ENCODE data around the gene SIRPD. TPM values are rescaled to one million over a fixed set of nuclear protein-coding genes. Genes with fewer than 3 reads are reported as not detected.

SIRPD gene
- total RNA-seq, 3 donors from 2014 or later = not detected

- TF ChIP-seq CTCF (IDR thresholded peaks at IDR 0.05) = no peak
- Histone ChIP-seq H3K4me3 (no peak overlapping the region), H3K4me1 (ENCODE audit: low read depth) (no peaks in the 10 kb centered on the region), H3K36me3 (ENCODE audit: low read depth) (no peaks in the 10 kb centered on the region), H3K9me3 (no peaks in the 10 kb centered on the region)
- DNase-seq (no peak), ATAC-seq (peak; percentile 10)
- intact Hi-C loops (cut with DNase I, micrococcal nuclease) = no loop called here
Observed at GRCh38 chr20:1489325-1489724, 68.2 kb downstream of the SIRPD start.

GRCh38 chr20:1486566-1486965, 70.9 kb downstream of the SIRPD start:
- no peak for TF ChIP-seq CTCF (IDR thresholded peaks at IDR 0.05)
- Histone ChIP-seq H3K4me3 (no peak overlapping the region), H3K4me1 (ENCODE audit: low read depth) (no peaks in the 10 kb centered on the region), H3K36me3 (ENCODE audit: low read depth) (no peaks in the 10 kb centered on the region), H3K9me3 (no peaks in the 10 kb centered on the region)
- DNase-seq (no peak), ATAC-seq (no peak)
- intact Hi-C loops (cut with DNase I, micrococcal nuclease) = no loop called here

GRCh38 chr20:1484438-1485116, 72.9 kb downstream of the SIRPD start:
- Histone ChIP-seq H3K36me3 (ENCODE audit: low read depth) (no peaks in the 10 kb centered on the region), H3K4me3 (no peak overlapping the region), H3K4me1 (ENCODE audit: low read depth) (no peaks in the 10 kb centered on the region), H3K9me3 (no peaks in the 10 kb centered on the region)
- TF ChIP-seq CTCF (IDR thresholded peaks at IDR 0.05) = no peak
- ATAC-seq = no peak
- intact Hi-C loops (cut with DNase I, micrococcal nuclease) = no loop called here
- DNase-seq = no peak

Other genes starting within 250 kb of the SIRPD start
- 100 to 1,000 TPM; 165 to 447 (median 320) TPM for gene SDCBP2, start 228.6 kb downstream of the SIRPD start, total RNA-seq
- 100 to 1,000 TPM; 168 to 326 (median 300) TPM for gene FKBP1A, start 164.7 kb downstream of the SIRPD start, total RNA-seq
- 10 to 100 TPM; 70.3 to 84.1 (median 80.0) TPM for gene NSFL1C, start 90.9 kb downstream of the SIRPD start, total RNA-seq
- gene SIRPB2, start 66.3 kb downstream of the SIRPD start, total RNA-seq = 1 to 10 TPM in 2 of 3 donors, under 1 TPM in 1; 0.87 to 5.4 (median 3.4) TPM
- gene SIRPB1, start 62.3 kb upstream of the SIRPD start, total RNA-seq = 1 to 10 TPM in 2 of 3 donors, not detected in 1; 6.0 to 8.3 TPM
- 1 to 10 TPM; 1.1 to 1.7 (median 1.2) TPM for gene SIRPG, start 100.1 kb upstream of the SIRPD start, total RNA-seq

Data from mucosa of descending colon (tissue), 3 donors.